ENCODE measurements around the gene ALDH3B1. TPM values are rescaled to one million over a fixed set of nuclear protein-coding genes. Genes with fewer than 3 reads are reported as not detected.
A peak's percentile ranks its signal among the peaks of the same experiment; 100 is the strongest.

Gene ALDH3B1
- polyA plus RNA-seq, 10 donors: 2.6 to 9.9 (median 6.9) TPM

DNA sequence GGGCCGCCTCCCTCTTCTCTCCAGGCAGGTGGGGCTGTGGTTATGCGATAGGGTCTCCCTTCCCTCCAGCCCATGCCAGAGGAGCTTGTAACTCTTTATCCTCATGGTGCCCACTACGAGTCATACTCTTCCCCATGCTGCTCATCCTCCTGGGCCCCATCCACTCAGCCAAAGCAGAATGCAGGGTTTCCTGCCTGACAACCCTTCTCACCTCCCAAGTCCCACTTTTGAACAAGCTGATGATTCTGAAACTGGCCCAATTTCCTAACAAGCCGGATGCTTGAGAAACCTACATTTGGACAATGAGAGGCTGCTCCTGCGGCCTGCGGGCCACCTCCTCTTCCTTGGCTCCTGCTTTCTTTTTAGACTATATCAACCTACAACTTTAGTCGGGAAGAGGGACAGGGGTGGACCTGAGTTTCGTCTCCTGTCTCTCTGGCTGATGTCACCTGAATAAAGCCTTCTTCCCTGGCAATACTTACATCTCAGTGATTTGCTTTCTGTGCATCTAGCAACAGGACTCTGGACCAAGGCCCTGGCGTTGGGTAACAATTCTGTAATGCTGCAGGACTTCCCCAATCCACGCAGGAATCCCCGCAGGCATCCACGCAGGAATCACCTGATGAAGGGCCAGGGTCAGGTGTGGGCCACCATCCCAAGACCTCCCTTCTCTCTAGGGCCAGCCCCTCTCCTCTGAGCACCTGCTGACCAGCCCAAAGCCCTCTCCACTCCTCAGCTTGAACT lies 18.8 kb downstream of the ALDH3B1 start:
- DNase-seq: no peak

DNA sequence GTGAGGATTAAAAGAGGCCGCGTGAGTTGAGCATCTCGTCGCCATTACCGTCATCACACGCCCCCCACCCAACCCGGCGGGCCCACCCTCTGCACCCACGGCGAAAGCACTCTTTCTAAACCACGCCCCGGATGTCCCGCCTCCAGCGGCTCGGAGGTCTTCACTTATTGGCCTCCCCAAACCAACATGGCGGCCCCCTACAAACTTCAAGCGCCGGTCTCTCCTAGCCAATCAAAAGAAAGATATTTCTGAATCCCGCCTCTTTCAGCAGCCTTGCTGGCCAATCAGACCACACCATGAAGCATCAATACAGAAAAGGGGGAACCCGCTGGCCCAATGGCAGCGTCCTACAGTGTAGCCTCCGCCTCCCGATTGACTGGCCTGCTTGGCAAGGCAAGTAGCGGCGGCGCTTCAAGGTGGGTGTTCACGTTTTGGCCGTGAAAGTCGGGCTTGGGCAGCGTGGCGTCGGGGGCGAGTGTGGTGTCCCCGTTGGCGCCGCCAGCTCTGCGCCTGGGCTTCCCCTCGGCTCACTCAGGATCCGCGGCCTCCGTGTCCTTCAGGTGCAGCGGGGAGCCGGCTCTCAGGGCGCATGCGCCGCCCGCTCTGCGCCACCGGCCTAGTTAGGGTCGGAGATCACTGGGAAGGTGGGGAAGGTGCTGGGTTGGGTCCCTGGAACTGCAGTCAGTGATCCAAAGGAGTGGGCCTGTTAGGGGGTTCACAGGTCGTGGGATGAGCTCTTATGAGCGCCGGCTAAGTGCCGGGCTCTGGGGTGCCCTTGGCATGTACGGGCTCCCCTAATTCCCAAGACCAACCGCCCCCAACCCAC lies 20.4 kb downstream of the ALDH3B1 start, which contains the start of gene NDUFS8:
Gene NDUFS8, plus strand, starts transcription at position 364 of the 826 bp plus-strand sequence. CDS start 1,471 bp downstream, outside the sequence.
- peak; percentile 98 to 100 (median 99) for DNase-seq

DNA sequence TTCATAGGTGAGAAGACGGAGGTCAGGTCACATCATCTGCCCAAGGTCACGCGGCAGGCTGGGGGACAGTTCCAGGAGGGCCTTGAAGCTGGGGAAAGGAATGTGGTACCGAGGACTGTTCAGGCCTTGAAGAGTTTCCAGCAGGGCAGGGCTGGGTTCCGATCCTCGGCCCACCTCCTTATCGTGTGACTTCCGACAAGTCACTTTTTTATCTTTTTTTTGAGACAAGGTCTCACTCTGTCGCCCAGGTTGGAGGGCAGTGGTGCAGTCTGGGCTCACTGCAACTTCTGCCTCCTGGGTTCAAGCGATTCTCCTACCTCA lies 21.0 kb downstream of the ALDH3B1 start:
- DNase-seq: no peak

DNA sequence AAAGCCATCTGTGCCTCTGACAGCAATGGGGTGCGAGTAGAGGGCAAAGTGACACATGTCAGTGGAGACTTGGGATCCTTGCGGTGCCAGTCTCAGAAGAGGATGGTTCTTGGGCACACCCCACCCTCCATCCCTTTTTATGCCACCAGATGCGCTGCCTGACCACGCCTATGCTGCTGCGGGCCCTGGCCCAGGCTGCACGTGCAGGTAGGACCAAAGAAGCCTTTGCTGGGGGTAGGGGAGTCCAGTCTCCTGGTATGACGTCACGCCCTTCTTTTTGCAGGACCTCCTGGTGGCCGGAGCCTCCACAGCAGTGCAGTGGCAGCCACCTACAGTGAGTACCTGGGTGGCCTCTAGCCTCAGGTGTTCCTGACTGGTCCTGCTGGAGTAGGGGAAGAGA lies 21.9 kb downstream of the ALDH3B1 start:
- DNase-seq: no peak

DNA sequence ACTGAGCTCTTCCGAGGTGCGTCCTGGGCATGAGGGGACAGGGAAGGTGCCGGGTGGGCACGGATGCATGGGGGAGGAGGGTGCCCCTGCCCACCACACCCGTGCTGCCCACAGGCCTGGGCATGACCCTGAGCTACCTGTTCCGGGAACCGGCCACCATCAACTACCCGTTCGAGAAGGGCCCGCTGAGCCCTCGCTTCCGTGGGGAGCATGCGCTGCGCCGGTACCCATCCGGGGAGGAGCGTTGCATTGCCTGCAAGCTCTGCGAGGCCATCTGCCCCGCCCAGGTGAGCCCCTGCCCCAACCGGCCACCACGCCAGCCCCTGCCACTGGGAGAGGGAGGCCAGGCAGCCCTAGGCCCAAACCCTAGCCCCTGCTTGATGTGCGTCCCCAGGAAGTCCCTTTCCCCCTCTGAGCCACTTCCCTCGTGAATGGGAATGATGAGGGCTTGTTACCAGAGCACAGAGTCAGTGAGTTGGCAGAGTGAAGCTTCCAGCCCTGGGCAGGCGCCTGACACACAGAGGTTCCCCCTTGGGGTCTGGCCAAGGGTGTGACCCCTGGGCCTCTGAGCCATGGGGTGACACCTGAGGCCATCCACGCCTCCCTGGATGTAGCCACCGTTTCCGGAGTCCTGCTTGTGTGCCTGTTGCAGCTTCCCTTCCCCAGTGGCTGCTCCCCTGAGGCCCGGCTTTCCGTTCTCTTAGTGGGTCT lies 23.0 kb downstream of the ALDH3B1 start:
- DNase-seq: no peak

DNA sequence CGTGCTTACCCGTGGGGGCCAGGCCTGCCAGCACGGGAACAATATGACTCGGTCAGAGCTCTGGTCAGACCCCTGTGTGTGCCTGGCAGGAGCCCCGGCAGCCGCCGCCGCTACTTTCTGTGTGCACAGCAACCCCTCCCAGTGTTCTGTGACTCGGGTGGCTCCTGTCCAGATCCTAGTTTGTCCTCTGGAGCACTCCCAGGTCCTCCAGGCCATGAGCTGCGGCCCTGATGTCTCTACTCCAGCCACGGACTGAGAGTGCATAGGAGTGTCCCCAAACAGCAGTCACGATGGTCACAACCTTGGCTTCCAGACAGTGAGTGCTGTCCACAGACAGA lies 23.6 kb downstream of the ALDH3B1 start:
- DNase-seq: no peak

DNA sequence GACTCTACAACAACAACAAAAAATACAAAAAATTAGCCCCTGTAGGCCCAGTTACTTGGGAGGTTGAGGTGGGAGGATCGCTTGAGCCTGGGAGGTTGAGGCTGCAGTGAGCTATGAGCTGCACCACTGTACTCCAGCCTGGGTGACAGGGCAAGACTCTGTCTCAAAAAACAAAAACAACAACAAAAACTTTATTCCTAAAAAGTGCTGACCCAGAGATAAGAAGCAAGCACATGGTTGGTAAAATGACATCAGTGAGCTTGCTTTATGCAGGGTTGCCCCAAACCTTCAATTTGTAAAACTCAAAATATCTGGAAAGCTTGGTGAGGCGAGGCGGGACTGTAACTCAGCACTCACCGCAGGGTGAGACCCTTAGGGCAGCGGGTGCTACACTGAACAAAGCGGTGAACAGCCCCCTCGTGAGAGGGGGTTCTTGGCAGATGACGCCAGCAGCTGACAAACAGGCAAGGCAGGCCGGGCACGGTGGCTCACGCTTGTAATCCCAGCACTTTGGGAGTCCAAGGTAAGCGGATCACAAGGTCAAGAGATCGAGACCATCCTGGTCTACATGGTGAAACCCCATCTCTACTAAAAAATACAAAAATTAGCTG lies 25.2 kb downstream of the ALDH3B1 start:
- no peak for DNase-seq

DNA sequence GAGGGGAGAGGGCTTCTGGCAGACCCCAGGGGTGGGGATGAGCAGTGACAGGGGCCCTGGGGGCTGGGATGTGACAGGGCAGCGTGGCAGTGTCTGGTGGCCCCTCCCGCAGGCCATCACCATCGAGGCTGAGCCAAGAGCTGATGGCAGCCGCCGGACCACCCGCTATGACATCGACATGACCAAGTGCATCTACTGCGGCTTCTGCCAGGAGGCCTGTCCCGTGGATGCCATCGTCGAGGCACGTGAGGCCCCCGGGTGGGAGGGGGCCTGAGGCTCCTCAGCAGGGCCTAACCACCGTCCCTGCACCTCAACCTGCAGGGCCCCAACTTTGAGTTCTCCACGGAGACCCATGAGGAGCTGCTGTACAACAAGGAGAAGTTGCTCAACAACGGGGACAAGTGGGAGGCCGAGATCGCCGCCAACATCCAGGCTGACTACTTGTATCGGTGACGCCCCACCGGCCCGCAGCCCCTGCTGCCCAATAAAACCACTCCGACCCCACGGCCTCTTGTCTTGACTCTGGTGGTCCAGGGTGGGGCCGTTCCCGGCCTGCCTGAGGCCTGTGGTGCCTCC lies 26.1 kb downstream of the ALDH3B1 start:
- no peak for DNase-seq

DNA sequence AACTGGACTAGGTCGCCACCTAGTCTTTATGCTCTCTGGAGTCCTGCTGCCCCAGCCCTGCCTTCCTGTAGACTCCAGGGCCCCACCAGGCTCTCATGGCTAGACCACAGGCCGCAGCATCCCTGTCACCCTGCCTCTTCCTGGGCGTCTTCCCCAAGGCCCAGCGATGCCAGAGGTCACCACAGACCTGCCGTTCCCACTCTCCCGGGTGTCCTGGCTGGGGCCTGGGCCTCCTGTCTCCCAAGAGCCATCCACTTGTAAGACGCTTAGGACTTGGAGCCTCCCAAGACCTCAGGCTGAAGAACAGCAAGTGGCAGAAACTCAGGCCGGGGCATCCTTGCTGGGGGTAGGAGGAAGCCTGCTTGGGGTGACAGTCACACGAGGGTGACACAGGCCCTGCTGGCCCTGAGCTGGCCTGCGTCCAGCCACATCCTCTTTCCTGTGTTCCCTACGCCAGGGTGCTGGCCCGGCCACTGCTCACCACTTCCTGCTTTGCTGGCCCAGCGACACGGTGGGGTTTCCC lies 26.7 kb downstream of the ALDH3B1 start:
- no peak for DNase-seq

DNA sequence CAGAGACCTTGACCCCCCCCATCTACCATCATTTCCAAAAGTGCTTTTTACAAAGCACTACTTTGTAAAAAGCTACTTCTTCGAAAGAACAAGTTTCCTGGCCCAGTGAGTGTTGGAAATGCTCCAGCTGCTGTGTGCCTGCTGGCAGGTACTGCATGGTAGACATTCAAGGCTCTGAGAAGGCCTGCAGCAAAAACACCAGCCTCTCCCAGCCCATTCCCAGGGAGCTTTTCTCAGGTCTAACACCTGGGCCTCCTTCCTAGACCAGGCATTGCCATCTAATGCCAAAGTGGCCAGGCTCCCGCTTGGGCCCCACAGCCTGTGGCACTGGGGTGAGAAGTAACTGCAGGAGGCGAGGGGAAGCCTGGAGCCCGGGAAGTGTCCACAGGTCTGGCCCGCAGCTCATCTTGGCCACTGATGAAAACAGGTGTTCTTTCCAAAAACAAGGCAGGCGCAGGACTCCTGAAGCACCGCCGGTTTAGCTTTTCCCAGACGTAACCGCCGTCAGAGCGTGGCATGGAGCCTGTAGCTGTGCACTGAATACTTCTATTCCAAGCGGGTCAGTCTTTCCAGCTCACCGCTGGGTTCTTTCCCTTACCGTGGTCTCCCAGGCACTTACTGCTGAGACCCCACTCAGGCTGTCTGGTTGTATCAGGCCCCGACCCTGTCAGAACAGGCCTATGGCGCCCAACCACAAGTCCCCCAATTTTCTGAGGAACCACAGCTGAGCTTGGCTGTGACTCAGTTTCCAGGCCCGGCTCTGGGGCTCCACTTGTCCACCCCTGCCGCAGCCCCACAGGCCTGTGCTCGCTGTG lies 27.5 kb downstream of the ALDH3B1 start:
- no peak for DNase-seq

DNA sequence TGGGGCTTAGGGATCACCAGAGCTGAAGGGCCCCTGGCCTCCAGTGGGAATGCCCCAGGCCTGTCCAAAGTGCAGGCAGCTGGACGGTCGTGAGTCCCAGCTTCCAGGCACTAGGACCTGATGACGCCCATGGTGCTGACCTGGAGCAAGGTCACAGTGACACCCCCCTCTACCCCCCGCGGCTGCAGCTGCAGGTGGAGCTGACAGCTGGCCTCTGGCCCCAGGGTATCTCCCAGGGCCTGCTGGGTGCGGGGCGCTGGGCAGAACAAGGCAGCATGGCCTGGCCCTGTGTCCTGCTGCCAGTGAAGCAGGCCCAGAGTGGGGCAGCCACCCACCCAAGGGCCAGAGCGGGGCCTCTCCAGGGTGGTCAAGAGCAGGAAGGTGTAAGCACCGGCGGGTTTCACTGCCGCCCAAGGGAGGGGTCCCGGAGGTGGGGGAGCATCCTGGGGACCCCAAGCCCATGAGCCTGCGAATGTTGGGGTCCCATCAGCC lies 28.1 kb downstream of the ALDH3B1 start:
- DNase-seq: no peak

DNA sequence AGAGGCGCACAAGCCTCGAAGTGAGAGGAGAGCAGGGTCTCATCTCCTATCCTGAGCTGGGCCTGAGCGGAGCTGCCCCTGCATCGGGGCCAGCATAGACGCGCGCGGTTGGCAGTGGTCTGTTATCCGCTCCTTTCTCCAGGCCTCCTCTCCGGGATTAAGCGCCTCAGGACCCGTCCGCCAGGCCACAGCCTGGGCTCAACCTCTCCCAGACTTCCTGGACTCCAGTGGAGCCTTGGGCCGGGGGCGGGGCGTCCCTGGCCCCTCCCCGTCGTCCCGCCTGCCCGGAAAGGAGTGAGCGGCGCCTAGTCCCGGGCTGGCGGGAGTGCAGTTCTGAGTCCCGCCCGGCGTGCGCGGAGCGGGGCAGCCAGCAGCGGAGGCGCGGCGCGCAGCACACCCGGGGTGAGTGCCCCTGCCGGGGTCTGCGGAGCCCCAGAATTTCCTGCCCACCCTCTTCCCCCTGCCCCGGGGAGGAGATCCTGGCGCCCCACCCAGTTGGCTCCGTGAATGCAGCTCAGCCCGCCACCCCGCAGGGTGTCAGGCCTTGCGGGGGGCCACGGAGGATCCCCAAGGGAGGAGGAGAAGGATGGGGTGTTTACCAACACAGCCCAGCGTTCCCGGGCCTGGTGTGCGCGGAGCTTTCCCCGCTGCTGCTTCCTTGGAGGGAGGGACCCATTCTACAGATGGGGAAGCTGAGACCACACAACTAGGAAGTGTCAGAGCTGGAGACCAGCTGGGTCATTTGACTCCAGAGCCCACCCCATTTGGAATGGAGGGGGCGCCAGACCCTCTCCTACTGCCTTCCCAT lies 28.8 kb downstream of the ALDH3B1 start, which contains the start of gene TCIRG1:
Gene TCIRG1, plus strand, starts transcription at position 308 of the 808 bp plus-strand sequence. CDS start 2,247 bp downstream, outside the sequence.
- DNase-seq: peak; percentile 76 to 95 (median 90)

DNA sequence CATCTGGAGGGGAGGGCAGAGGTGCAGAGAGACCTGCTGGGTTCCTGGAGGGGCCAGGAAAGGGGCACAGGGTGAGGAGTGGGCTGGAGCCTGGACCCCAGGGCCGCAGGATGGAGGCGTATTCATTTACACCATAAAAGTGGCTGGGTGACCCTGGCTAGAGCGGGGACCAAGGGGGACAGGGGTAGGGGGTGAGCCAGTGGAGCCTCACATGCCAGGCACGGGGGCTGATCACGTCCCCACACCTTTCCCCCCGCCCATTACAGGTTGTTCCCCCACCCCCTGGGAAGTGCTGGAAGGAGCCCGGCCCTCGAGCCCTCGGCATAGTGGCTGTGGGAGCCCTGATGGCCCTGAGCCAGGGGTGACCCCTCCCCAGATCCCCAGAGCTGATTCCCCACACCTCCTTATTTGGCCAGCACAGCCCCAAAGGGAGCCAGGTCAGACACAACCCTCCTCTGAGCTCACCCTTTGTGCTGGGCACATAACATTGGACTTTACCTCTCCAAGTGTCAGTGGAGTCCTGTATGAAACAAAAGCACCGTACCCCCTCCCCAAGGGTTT lies 29.5 kb downstream of the ALDH3B1 start:
- DNase-seq: peak in 1 of 3 donors; percentile 46

DNA sequence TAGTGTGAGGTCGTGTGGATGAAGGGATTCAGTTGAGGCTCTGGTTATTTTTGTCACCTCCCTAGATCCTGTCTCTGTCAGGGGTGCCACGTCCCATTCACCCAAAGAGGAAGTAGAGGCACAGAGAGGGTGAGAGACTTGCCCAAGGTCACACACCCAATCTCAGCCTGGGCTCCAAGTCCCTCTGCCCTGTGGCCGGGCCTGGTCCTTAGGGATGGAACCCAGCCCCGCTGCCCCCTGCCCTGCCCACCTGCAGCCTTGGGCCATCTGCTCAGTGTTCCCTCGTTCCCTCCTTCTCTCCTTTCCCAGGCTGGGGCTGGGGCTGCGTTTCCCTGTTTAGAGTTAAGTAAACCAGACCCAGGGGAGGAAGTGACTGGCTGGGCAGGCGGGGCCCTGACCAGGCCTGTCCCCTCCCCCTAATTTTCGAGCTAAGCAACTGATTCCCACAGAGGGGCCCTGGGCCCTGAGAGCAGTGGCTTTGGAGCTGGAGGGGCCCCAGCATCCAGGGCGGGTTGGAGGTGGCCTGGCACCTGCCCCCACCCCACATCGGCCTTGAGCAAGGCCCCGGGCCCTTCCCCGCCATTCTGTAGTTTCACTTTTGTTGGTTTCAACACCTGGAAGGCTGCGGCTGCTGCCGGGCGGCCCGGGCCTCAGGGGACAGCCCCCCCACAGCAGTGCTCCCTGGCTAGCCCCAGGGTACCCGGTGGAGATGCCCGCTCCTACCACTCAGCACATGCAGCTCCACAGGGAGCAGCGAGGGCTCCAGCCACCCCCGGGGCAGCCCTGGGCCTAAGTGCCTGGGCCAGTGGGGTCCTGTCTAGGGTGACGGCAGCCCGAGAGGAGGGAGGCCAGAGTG lies 30.2 kb downstream of the ALDH3B1 start:
- peak; percentile 54 to 90 (median 72) for DNase-seq

DNA sequence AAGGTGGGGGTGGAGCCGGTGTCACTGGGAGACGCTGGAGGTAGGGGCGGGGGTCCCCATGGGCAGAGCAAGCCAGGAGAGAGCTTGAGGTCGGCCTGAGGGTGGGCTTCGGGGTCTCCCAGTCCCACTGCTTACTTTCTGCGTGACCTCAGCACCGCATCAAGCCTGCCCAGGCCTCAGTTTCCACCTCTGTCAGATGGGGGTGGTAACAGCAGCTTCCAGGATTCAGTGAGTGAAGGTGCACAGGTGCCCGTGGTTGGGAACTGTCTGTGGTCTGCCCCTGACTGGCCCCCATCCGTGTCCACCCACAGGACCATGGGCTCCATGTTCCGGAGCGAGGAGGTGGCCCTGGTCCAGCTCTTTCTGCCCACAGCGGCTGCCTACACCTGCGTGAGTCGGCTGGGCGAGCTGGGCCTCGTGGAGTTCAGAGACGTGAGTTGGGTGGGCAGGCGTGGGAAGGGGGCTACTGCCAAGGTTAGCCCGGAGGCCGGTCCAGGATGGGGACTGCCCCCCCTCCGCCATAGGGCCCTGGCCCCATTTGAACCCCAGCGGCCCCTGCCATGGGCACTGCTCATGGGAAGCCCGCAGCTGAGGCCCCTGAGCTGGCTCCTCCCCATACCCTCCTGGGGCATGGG lies 30.9 kb downstream of the ALDH3B1 start:
- no peak for DNase-seq

DNA sequence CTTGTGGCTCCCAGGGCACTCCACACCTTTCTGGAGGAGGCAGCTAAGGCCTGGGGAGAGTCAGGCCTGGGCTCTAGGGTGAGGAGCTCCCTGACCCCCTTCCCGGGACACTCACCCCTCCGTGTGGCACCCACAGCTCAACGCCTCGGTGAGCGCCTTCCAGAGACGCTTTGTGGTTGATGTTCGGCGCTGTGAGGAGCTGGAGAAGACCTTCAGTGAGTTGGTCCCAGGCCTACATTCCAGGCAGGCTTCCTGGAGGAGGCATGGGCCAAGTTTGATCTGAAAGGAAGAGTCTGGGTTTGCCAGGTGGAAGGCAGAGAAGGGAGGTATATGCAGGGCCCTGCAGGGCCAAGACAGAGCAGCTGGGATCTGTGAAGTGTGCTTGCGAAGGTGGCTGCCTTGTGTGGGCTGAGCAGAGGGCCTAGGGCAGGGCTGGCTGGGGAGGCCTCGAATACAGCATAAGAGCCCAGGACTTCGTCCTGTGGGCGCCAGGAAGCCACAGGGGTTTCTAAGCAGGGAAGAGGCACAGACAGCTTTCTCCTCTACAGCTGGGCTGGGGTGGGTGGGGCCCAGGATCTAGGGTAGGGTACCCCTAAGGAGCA lies 31.6 kb downstream of the ALDH3B1 start:
- no peak for DNase-seq
